ENCODE results near the gene ZNF628.

GRCh38 chr19:55474269-55475265 lies 1.9 kb upstream of the ZNF628 start:
- TF ChIP-seq CTCF (IDR thresholded peaks at IDR 0.05) = no peak
- no peak for TF ChIP-seq POLR2AphosphoS5 (IDR thresholded peaks at IDR 0.05)

All from gastroesophageal sphincter (tissue), 3 donors.